H1 (cell line): ENCODE measurements around the gene SLC23A1. TPM values are rescaled to one million over a fixed set of nuclear protein-coding genes. Genes with fewer than 3 reads are reported as not detected.

Experiments
- BRCA1 ChIP-seq: IDR thresholded peaks from 2 replicates; pipeline ENCODE4 v1.6.1; 2012; ENCODE audit warnings: low read depth, low read length, improper control_type of control experiment
- CHD7 ChIP-seq: fragments of 300-600 bp; sonication (generic); IDR thresholded peaks from 2 replicates; pipeline ENCODE4 v1.7.1; 2012; ENCODE audit warnings: low read length, moderate library complexity, mild to moderate bottlenecking, inconsistent platforms; ENCODE audit not compliant: insufficient replicate concordance
- HDAC2 ChIP-seq, 2 experiments: fragments of 300-600 bp in 1 of 2; sonication (generic) in 1 of 2; IDR thresholded peaks; 2 replicates each; pipeline ENCODE4 v1.6.1; 2011 to 2012; ENCODE audit warnings: low read depth in 2 of 2, low read length in 2 of 2, mild to moderate bottlenecking in 2 of 2, moderate library complexity in 2 of 2, borderline replicate concordance in 1 of 2, inconsistent platforms in 1 of 2
- polyA plus RNA-seq, 7 experiments: library from polyadenylated mRNA; depleted of rRNA in 3 of 7; stranded (reverse) in 5 of 7; unstranded in 2 of 7; fragments of >200 nt in 5 of 7; fragments of 200-250 nt in 2 of 7; gene quantifications; 1 replicate in 5 of 7; 2 replicates in 1 of 7; 4 replicates in 1 of 7; pipeline versions ENCODE4 v1.2.1 to v1.2.3, GENCODE V29; 2011 to 2013; ENCODE audit warnings: missing spikeins in 2 of 7, mixed read lengths in 2 of 7
- total RNA-seq: library from RNA; stranded (reverse); fragmentation: NEBNext Ultra II Directional; extraction: Animal tissue kit (Norgen Biotek cat#: 25700); gene quantifications from 2 replicates; pipeline ENCODE4 v1.2.1, GENCODE V29; 2021

Gene SLC23A1
- total and polyA plus RNA-seq, 2 of the 8 experiments (the other 6 are each of a cell fraction or from before 2014, with no cell fraction given) = not detected

GRCh38 chr5:139368613-139369012 is 14.5 kb downstream of the SLC23A1 start (continued):
- no peak for TF ChIP-seq CHD7
- no peak for TF ChIP-seq HDAC2 (IDR thresholded peaks at IDR 0.05; ENCODE audit: borderline replicate concordance in 1 of 2, low read depth in 2 of 2, low read length in 2 of 2)
- no peak for TF ChIP-seq BRCA1
